Epidermal melanocyte (primary cell): ENCODE measurements around the gene MLF2.

Source experiments
- DNase-seq: peaks from one replicate; pipeline ENCODE4 v3.0.0; 2011; ENCODE audit warnings: low spot score; ENCODE audit not compliant: insufficient read length

The MLF2 gene

DNA sequence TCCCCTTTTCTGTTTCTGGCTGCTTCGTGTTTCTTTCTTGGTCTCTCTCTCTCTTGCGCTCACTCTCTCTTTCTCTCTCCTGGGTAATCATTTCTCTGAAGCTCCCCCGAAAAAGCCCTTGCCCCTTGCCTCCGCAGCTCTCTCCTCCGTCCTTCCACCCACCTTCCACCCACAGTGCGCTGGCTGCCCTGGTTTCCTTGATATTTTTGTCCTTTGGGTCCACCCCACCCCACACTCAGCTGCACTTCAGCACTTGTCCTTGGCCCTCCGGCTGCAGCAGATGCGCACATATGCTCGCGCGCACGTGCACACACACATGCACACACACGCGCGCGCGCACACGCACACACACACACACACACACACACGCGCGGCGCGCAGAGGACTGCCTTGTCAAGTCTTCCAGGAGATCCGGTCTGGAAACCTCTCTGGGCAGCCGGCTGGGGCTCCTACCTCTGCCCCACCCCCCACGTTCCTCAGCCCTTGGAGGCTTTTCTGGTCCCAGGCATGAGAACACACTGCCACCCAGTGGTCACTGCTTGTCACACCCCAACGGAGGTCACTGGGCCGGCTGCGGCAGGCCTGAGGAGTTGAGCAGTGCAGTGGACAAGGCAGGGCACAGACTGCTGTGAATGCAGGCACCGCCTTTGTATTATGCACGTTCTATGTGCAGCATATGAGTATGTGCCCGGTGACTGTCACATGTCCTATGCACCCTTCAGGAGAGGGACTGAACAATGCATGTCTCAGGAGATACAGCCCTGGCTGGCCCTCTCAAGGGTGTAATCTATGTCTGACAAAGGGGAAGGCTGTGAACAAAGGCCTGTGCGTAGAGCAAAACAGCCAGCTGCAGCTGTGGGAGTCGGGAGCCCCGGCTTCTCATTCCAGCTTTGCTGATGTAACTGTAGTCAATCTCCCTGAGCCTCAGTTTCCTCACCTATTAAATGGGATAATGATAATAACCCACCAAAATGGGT, 25.9 kb upstream of the MLF2 start:
- peak; percentile 92 for DNase-seq

DNA sequence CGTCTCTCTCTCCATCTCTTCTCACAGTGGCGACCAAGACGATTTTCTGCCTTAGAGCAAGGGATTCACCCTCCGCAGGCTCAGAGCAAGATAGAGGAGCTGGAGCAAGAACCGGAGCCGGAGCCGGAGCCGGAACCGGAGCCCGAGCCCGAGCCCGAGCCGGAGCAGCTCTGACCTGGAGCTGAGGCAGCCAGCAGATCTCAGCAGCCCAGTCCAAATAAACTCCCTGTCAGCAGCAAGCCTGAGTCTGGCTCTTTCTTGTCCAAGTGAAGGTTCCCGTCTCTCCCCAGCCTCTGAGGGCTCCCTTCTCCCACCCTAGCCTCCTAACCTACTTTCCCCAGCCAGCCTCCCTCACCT, 25.3 kb upstream of the MLF2 start:
- DNase-seq, result no peak

DNA sequence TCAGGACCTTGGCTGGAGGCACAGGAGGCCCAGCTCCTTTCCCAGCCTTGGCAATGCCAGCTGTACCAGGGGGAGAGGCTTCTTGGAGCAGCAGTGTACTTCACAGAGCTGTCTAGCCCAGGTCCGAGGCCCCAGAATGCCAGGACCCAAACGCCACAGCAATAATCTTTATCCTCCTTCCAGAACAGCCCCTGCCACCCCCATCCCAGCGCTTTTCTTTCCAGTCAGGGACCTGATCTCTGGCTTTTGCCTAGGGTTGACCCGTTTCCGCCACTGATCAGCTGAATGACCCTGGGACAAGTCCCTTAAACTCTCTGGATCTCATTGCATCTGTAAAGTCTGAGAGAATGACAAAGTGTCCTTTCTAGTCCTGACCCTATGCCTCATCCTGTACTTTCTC, 24.4 kb upstream of the MLF2 start:
- DNase-seq, result no peak

DNA sequence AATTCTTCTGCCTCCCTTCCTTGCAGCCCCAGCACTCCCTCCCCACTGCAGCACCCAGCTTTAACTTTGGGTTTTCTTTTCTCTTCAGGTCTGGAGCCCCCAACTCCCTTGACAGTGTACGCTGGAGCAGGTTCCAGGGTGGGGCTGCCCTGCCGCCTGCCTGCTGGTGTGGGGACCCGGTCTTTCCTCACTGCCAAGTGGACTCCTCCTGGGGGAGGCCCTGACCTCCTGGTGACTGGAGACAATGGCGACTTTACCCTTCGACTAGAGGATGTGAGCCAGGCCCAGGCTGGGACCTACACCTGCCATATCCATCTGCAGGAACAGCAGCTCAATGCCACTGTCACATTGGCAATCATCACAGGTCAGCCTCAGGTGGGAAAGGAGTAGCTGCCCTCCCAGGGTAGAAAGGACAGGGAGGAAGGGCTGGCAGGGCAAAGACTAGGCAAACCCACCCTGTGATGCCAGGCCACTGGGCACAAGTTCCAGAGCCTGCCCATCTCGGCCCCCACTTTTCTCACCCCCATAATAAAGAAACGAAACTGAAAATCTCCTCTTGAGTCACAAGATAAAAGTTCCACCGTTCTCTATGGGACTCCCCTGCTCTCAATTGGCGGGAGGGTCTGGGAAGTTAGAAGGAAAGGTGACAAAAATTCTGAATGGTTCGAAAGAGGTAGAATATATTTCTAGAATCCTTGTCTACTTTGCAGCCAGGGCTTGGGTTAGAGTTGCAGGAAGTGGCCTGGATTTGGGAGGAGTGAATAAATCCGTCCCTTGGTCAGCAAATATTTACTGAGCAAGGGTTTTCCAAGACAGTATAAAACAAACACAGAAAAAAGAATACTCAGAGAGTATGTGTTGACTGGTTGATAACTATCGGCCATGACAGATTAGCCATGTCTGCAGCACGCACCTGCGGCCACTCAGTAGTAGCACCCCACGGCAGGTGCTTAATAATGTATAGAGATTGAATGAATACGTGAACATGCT, 22.5 kb upstream of the MLF2 start:
- DNase-seq, result no peak

DNA sequence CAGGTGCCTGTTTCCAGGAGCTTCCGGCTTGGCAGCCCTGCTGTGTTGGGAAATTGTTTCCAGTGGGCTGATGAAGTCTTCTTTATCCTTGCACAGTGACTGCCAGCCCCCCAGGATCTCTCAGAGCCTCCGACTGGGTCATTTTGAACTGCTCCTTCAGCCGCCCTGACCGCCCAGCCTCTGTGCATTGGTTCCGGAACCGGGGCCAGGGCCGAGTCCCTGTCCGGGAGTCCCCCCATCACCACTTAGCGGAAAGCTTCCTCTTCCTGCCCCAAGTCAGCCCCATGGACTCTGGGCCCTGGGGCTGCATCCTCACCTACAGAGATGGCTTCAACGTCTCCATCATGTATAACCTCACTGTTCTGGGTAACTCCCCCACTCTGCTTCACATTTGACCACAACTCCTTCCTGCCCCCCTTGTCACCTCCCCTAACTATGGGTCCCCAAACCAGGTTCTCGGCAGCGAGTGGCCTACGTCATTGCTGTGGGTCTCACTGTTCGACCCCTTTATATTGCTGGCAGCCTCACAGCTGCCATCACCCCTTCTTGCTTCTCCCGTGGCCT, 21.6 kb upstream of the MLF2 start:
- DNase-seq, result no peak

DNA sequence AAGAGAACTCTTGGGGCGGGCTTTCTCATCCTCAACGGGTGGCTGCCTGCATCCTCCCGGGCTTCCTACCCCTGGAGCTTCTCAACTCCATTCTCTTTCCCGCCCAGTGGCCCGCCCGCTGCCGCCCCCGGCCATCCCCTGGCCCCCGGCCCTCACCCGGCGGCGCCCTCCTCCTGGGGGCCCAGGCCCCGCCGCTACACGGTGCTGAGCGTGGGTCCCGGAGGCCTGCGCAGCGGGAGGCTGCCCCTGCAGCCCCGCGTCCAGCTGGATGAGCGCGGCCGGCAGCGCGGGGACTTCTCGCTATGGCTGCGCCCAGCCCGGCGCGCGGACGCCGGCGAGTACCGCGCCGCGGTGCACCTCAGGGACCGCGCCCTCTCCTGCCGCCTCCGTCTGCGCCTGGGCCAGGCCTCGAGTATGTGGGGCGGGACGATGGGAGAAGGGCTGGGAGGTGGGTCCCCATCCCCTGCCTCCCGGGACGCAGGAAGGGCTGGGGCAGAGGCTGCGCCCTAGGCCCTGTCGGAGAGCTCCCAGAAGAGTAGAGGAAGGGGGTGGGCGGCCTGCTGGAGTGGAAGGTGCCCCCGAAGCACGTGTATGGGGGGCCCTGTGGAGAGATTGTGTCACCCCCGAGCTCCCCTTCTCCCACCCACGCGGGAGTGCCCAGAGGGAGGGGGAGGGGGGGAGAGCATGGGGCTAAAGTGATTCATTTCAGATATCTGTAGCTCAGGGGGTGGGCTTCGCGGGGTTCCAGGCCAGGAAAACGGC, 20.8 kb upstream of the MLF2 start:
- DNase-seq, result no peak

DNA sequence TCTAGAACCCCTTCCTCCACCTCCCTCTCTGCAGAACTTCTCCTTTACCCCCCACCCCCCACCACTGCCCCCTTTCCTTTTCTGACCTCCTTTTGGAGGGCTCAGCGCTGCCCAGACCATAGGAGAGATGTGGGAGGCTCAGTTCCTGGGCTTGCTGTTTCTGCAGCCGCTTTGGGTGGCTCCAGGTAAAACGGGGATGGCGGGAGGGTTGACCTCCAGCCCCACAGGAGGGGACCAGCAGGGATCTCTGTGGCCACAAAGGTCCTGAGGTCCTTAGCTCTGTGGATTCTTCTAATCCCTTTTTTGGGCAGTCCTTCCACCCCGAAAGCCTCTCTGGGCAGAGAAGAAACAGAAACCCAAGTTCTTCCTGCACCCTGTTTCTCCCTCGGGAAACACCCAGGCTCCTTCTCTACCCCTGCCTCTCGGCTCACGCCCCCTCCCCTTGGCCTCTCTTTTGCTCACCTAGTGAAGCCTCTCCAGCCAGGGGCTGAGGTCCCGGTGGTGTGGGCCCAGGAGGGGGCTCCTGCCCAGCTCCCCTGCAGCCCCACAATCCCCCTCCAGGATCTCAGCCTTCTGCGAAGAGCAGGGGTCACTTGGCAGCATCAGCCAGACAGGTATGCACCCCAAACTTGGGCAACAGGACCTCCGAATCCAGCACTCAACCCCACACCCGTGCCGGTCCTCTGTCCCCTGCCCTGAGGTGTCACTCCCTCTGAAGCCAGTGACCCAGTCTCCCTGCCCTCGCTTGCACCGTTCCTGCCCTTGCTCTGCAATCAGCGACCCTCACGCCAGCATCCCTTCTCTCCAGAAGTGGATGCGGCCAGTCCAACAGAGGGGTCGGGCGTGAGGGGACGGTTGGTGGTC, 20.0 kb upstream of the MLF2 start:
- DNase-seq, result no peak

DNA sequence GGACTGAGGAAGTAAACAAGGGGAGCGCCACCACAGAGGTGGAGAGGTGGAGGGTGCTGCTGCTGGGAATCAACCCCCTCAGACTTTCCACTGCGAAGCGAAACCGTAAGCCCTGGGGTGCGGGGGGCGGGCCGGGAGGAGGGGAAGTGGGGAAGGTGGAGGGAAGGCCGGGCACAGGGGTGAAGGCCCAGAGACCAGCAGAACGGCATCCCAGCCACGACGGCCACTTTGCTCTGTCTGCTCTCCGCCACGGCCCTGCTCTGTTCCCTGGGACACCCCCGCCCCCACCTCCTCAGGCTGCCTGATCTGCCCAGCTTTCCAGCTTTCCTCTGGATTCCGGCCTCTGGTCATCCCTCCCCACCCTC, 19.4 kb upstream of the MLF2 start, which contains the start of gene LAG3:
Gene LAG3 (plus strand): TSS at position 190 of the 365 bp plus-strand sequence. CDS start 333 bp downstream, outside the sequence.
- DNase-seq, result no peak

DNA sequence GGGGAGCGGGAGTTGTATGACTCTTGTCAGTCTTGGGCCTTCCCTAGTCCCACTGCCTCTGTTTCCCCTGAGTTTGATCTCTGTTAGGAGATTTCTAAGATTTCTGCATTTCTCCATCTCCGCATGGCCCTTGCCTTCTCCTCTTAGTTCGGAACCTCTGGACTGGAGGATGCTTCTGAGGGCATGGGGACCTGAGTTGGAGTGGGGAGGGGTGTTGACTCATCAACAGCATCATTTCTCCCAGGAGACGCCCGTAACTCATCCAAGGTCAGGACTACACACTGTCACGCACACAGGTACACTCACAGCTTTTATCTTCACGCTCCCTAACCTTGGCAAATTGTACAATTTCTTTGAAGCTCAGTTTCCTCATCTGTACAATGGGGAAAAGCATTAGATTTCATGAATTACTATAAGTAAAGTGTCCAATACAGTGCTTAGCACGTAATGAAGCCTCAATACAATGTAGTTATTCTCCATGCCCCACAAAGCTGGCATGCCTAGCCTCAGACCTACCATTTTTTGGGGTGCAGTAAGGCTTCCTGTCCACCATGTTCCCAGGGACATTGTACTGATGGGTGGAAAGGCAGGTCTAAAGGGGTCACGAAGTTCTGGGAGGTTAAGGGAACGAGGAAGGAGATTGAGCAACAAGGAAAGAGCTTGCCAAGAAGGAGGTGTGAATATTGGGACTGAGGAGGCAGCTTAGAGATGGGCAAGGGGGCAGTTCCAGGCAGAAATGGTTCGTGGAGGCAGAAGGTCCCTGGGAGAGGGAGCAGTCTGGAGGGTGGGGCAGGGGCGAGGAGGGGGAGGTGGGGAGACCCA, 18.8 kb upstream of the MLF2 start:
- no peak for DNase-seq

DNA sequence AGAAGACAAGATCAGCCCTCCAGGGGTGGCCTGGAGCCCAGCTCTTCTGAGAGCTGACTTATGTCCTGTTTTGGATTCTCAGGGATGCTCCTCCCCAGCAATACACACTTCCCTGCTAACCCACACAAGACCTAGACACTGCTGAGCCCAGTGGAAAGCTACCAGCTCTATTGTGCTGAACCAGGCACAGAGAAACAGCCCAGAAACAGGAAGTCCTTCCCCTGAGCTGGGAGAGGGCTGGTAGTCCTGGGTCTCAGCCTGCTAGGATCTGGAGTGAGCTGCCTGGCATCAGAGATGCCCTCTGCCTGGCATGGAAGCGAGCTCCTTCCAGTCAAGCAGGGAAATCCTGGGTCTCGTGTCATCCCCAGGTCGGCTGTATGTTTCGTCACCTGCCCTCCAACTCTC, 18.2 kb upstream of the MLF2 start:
- DNase-seq, result peak; percentile 10

DNA sequence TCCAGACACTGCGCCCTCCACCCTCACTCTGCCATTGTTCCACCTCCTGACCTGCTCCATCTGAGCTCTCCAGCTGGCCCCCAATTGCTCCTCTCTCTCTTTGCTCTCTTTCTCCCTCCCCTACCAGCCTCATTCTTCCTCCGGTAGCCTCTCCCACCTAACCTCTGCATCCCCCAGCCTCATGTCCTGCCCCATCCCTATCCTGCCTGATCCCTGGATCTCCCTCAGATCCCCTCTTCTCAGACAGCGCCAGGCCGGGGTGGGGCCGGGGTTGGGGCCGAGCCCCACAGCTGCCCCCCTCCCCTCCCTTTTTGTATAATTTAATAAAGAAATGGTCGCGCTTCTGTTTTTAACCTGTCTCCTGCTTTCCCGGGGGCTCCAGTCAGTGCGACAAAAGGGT, 17.7 kb upstream of the MLF2 start:
- DNase-seq, result peak; percentile 11

DNA sequence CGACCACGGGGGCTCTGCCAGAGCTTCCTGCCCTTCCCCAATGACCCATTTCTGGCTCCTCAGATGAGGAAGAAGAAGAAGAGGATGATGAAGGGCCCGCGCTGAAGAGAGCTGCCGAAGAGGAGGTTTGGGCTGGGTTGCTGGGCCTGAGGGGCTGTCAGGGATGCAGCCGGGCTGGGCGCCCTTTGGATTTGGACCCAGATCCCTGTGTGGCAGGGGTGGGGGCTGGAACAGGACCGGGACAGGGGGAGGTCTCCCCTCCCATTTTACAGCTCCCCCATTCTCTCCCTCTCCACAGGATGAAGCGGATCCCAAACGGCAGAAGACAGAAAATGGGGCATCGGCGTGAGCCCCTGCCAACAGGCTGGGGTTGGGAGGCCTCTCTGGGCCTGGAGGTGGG, 17.2 kb upstream of the MLF2 start:
- peak; percentile 3 for DNase-seq

DNA sequence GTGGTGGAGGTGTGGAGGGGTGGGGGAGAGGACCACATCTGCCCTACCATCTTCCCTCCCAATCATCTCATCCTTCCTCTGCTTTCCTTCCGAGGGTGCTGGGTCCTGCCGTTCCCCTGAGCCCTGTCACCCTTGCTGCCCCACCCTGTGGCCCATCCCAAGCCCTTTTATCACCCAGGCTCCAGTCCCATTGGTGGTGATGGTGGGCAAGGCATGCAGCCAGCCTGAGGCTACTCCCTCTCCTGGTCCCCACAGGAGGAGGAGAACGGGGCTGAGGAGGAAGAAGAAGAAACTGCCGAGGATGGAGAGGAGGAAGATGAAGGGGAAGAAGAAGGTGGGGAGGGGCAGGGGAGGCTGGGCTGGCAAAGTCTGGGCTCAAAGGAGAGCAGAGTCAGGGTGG, 16.7 kb upstream of the MLF2 start:
- DNase-seq, result peak; percentile 15

DNA sequence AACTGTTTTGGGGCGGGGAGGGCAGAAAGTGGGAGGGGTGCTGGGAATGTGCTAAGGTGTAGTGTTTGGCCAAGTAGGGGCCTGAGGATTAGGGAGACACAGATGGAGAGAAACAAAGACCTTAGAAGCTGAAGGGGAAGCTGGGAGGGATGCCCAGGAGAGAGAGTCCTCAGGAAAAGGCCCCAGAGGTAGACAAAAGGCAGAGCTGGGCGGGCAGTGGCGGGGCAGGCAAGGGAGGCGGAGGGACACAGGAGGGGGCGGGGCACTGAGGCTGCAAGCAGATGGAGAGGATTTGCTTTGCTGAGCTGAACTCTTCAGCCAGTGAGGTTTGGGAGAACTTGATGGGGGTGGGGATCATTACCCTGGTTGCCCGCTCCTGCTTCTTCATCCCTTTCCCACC, 16.0 kb upstream of the MLF2 start:
- DNase-seq, result peak; percentile 55

DNA sequence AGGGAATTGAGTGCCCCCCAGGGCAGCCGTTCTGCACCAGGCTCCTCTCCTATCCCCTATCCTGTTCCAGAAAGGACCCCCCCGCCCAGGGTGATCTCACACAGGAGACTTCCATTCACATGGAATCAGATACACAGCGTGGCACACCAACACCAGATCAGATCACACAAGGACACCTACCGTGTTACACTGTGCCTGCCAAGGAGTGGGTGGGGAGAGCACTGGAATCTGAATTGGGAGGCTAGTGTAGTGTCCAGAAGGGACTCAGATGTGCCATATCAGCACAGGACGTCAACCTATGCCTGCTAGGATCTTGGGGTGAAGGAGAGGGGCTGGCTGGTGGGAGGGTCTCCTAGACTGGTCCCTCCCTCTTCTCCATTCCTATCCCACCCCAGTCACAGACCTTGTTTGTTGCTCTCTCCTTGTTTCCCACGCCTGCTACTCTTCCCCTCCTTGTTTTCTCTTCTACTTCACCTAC, 15.5 kb upstream of the MLF2 start:
- no peak for DNase-seq

DNA sequence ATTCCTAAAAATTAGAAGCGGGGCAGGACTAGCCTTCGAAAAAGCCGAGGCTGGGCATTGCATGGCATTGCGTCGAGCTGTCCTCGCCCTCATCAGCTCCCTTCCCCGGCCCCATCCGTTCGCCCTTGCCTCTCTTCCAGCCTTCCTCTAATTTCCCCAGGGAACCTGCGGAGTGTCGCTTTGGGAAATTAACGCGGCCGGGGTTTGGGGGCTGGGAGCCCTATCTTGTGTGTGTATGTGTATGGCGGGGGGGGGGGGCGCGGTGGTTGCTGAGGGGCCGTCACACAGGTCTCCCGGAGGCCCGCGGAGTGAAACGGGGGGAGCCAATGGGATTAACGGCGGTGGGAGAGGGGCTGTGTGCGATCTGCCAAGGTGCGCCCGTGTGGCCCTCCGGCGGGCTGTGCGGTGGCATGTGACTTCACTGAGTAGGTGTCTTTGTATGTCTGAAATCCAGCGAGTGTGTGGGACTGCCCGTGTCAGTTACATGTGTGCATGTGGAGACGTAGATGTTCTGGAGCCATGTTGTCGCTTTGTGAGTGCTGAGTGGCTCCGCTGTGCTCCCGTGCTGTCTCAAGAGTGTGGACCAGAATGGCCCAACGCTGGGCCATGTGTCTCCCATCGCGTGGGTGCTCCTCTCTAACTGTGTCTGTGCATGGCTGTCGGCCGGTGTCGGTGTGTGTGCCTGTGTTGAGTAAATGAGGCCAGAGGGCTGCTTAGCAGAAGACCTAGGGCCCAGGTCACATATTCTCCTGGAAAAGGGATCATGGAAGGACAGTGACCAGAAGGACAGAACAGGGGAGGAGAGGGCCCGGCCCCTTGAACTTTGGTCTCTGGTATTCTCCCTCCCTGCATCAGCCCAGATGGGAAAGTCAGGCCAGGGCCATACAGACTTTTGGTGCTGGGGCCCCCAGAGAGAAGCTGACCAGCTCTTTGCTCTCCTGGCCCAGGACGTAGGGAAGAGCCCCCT, 14.7 kb upstream of the MLF2 start:
- DNase-seq, result no peak

DNA sequence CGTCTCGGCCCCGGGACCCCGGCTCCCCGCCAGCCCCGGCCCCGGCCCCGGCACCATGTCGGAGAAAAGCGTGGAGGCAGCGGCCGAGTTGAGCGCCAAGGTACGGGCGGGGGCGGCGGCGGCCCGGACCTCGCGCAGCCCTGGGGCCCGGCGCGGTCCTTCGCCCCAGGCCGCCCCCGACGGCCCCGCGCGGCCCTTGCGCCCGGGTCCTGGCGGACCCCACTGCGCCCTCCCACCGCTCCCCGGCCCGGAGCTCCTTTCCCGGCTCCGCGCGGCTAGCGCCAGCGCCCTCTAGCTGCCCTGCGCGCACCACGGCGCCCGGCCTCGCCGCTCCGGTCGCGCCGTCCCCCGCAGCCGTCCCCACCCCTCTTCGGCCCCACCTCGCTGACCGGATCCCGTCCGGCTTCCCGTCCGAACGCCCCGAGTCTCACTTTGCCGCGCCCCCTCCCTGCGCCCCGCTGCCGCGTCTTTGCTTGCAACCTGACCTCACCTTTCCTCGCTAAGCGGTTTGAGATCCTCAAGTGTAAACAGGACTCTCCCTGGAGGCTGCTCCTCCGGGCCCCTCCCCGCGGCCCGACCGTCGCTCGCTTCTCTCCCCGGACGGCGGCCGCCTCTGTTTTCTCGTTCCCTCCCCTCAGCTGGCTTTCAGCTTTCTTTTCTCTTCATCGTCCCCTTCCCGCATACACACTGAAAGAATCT, 13.9 kb upstream of the MLF2 start:
- DNase-seq, result peak; percentile 72
